ENCODE data around the gene SLC35G2. TPM values are rescaled to one million over a fixed set of nuclear protein-coding genes. Genes with fewer than 3 reads are reported as not detected.
A peak's percentile ranks its signal among the peaks of the same experiment; 100 is the strongest.
"Not testable (repeated sequence)": the region's sequence is repeated elsewhere in the genome, so short reads cannot be mapped to it uniquely, and the experiment has no call there.

The SLC35G2 gene
- total RNA-seq, 1 experiment from 2014 or later = 15.6 TPM

DNA sequence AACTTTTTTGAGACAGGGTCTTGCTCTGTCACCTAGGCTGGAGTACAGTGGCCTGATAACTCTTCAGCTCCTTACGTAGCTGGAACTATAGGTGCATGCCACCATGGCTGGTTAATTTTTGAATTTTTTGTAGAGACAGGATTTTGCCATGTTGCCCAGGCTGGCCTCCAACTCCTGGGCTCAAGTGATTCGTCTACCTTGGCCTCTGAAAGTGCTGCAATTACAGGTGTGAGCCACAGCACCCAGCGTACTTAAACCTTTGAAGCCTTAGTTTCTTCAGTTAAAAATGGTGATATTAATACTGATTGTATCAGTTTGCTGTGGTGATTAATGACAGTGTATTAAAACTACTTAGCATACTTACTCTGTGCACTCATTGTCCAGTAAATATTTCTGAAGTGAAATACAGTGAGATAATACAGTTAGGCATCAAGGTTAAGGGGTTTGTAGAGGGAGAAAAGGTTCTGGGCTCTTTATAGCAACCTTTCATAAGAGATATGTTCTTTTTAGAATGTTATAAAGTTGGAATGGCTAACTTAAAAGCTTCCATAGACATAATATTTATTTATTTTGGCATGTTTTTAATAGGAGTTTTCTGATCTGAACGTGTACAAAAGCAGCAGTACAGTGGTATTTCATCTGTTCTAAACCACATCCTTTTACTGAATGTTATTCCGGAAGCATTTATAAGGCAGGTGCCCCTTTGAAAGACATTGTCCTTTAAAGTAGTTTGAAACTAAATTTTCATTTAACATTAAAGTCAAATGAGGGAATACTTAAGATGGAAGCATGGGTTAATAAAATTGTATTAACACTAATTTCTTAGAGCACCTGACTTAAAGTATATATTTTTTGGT lies 66.7 kb downstream of the SLC35G2 start:
- no peak for DNase-seq (ENCODE audit: low read depth)

DNA sequence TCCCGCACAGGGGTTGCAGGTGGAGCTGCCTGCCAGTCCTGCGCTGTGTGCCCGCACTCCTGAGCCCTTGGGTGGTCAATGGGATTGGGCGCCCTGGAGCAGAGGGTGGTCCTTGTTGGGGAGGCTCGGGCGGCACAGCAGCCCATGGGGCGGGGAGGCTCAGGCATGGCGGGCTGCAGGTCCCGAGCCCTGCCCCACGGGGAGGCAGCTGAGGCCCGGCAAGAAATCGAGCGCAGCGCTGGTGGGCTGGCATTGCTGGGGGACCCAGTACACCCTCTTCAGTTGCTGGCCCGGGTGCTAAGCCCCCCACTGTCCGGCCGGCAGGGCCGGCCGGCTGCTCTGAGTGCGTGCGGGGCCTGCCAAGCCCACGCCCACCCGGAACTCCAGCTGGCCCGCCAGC lies 71.0 kb downstream of the SLC35G2 start:
- no peak for DNase-seq (ENCODE audit: low read depth)

DNA sequence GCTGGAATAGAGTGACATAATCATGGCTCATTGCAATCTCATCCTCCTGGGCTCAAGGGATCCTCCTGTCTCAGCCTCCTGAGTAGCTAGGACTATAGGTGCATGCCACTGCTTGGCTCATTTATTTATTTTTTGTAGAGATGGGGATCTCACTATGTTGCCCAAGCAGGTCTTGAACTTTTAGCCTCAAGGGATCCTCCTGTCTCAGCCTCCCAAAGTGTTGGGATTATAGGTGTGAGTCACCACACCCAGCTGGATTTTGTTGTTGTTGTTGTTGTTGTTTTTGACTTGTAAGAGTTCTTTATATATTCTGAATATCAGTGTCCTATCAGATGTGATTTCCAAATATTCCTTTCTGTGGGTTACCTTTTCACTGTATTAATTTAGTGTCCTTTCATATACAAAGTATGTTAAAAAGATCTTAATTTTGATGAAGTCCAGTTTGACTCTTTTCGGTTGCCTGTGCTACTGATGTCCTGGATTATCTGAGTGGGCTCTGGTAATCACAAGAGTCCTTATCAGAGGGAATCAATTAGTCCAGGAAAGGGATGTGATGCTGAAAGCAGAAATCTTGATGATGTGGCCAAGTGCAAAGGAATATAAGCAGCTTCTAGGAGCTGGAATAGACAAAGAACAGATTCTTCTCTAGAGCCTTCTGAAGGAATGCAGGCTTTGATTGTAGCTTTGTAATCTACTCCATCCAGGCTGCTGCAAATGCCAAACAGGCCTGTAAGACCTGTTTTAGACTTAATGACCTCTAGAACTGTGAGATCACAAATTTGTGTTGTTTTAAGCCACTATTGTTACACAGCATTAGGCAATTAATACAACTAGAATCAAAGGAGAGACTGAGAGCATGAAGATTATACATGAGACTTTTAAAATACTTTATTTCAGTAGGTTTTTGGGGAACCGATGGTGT lies 73.3 kb downstream of the SLC35G2 start:
- no peak for DNase-seq (ENCODE audit: low read depth)

DNA sequence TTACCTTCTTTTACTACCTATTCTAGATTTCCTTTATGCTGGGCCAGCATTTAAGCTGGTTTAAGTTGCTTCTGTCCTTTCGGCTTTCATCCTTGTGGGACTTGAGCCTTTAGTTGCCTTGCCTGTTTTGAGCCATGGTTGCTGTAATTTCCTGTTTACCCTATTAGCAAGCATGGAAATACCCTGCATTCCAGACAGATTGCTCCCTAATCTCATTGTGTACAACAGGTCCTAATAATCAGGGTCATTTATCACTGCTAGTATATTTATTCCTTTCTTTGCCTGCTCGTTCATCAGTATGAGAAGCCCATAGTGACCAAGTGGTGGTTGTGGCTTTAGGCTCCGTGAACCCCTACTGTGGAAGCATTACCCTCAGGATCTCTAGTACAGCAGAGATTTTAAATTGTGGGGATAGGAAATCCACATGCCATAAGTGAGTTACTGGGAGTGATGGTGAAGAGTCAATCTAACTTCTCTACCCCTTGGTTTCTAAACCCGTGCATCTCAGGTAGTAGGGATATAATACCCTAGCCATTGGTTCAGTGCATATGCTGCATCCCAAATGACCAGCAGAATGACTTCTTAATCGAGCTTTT lies 75.0 kb downstream of the SLC35G2 start:
- DNase-seq (ENCODE audit: low read depth) = peak; percentile 35

DNA sequence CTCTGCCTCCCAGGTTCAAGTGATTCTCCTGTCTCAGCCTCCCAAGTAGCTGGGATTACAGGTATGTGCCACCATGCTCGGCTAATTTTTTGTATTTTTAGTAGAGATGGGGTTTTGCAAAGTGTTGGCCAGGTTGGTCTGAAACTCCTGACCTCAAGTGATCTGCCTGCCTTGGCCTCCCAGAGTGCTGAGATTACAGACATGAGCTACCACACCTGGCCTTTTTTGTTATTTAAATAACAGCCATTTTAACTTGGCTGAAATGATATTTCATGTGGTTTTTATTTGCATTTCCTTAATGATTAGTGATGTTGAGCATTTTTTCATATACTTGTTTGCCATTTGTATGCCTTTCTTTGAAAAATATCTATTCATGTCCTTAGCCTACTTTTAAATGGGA lies 78.2 kb downstream of the SLC35G2 start:
- not testable (repeated sequence) for DNase-seq (ENCODE audit: low read depth)

DNA sequence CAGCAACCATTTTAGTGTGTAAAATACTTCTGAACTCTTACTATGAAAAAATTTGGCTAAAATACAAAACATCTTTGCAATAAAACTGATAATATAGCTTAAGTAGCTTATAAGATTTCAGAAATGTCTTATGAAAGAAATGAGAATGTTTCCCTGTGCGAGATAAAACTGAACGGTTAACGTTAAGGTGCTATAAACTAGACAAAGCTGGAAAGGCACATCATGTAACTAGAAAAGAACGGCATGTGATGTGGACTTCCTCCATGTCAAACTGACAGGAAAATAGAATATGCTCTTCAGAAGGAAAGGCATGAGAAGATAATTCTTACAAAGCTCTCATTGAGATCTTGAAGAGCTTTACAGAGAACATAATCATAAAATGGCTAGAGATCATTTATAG lies 79.6 kb downstream of the SLC35G2 start:
- DNase-seq (ENCODE audit: low read depth) = no peak

DNA sequence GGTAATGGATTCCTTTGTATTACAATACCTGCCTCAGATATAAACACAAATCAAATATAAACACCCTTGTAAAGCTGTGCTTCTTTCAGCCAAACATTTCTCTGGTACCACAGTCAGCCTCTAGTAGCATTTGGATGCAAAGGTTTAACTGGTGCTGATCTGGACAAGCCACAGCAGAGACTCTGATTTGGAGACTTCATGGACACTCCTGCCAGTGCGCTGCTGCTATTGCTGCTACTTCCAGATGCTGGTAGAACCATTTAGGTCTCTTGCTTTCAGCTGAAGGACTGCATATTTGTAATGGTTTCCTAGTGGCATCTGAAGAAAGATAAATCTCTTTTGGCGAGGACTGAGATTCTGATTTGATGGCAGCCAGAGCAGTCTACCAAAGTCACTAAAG lies 80.0 kb downstream of the SLC35G2 start:
- DNase-seq (ENCODE audit: low read depth) = no peak

DNA sequence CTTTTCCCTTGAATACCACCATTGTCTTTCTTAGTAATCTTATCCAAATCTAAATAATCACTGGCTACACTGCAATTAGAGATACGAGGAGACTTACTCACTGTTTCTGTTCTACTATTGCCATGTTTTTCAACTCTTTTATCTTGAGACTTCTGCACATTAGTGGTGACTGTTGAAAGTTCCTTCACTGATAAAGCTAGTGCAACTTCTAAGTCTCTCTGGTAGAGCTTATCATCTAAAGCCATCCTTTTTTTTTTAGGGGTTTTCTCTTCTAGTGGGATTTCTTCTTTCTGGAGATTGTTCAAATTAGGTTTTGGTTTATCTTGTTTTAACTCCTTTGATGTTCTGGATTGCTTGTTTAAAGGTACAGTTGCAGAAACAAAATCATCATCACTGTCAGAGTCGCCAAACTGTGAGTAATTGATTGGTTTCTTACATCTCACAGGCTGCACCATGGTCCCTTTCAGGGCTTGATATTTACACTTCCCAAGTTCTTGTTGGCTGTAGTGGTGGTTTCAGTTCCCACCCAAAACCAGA lies 80.8 kb downstream of the SLC35G2 start:
- no peak for DNase-seq (ENCODE audit: low read depth)

DNA sequence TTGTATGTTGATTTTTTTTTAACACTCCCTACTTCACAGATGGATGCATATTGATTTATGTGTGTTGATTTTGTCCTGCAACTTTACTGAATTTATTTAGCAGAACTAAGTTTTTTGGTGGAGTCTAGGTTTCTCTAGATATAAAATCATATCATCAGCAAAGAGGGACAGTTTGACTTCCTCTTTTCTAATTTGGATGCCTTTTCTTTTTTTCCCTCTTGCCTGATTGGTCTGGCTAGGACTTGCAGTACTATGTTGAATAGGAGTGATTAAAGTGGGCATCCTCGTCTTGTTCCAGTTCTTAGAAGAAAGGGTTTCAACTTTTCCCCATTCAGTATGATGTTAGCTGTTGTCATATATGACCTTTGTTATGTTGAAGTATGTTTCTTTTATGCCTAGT lies 81.8 kb downstream of the SLC35G2 start:
- DNase-seq (ENCODE audit: low read depth) = not testable (repeated sequence)

DNA sequence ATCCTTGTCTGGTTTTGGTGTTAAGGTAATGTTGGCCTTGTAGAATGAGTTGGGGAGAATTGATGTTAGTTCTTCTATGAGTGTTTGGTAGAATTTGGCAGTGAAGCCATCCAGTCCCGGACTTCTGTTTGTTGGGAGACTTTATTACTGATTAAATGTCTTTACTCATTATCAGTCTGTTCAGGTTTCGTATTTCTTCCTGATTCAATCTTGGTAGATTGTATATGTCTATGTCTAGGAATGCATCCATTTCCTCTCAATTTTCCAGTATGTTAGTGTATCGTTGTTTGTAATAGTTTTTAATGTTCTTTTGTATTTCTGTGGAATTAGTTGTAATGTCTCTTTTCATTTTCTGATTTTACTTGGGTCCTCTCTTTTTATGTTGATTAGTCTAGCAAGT lies 82.5 kb downstream of the SLC35G2 start:
- no peak for DNase-seq (ENCODE audit: low read depth)

DNA sequence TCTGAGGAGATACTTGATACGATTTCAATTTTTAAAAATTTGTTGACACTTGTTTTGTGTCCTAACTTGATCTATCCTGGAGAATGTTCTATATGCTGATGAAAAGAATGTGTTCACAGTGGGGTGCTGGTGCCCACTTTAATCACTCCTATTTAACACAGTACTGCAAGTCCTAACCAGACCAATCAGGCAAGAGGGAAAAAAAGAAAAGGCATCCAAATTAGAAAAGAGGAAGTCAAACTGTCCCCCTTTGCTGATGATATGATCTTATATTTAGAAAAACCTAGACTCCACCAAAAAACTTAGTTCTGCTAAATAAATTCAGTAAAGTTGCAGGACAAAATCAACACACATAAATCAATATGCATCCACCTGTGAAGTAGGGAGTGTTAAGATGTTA lies 83.6 kb downstream of the SLC35G2 start:
- DNase-seq (ENCODE audit: low read depth) = not testable (repeated sequence)

DNA sequence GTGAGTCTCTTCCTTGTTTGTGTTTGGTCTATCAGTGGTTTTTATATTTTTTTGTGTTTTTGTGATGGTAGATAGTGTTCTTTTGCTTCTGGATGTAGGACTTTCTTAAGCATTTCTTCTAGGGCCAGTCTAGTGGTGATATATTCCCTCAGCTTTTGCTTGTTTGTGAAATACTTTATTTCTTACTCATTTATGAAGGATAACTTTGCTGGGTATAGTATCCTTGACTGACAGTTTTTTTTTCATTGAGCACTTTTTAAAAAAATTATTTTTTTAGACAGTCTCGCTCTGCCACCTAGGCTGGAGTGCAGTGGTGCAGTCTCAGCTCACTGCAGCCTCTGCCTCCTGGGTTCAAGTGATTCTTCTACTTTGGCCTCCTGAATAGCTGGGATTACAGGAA lies 85.0 kb downstream of the SLC35G2 start:
- no peak for DNase-seq (ENCODE audit: low read depth)

DNA sequence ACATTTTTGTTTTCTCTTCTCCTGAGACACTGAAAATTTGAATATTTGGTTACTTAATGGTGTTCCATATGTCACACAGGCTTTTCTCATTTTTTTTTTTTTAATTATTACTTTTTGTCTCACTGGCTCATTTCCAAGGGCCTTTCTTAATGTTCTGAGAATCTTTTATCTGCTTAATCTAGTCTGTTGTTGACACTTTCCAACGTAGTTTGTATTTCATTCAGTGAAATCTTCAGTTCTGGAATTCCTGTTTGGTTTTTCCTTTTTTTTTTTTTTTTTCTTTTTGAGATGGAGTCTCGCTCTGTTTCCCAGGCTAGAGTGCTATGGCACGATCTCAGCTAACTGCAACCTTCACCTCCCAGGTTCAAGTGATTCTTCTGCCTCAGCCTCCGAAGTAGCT lies 85.8 kb downstream of the SLC35G2 start:
- no peak for DNase-seq (ENCODE audit: low read depth)

Other genes with a start within 250 kb of the SLC35G2 start
- gene STAG1, start 66.7 kb upstream of the SLC35G2 start, total RNA-seq (2014; rRNA removed; shearing (Covaris generic)) = 35.2 and 35.6 TPM in 2 replicates
- 26.6 and 43.2 TPM in 2 replicates for gene NCK1, start 43.1 kb downstream of the SLC35G2 start, total RNA-seq (2014; rRNA removed; shearing (Covaris generic))
- 1.3 and 1.5 TPM in 2 replicates for gene IL20RB, start 138.9 kb downstream of the SLC35G2 start, total RNA-seq (2014; rRNA removed; shearing (Covaris generic))